DOHH2 (cell line): ENCODE measurements around the gene SLC2A9.

ENCODE experiments used
- H3F3A ChIP-seq: fragments of 200-600 bp; sonication (generic), shearing (Covaris generic); 2 replicates; pipeline ENCODE4 v1.6.0; 2016; ENCODE audit warnings: antibody characterized with exemption, mild to moderate bottlenecking; ENCODE audit not compliant: control insufficient read depth, insufficient read depth
- H3K27ac ChIP-seq: fragments of 200-600 bp; sonication (generic); 2 replicates; pipeline ENCODE4 v1.5.1; 2014; ENCODE audit warnings: low read depth, mild to moderate bottlenecking, low read length, moderate library complexity
- H3K27me3 ChIP-seq: fragments of 200-600 bp; sonication (generic); 2 replicates; pipeline ENCODE4 v1.6.1; 2014; ENCODE audit warnings: mild to moderate bottlenecking, low read length, mixed read lengths; ENCODE audit not compliant: control insufficient read depth
- H3K36me3 ChIP-seq: fragments of 200-600 bp; sonication (generic); 2 replicates; pipeline ENCODE4 v1.6.1; 2014; ENCODE audit warnings: mild to moderate bottlenecking, low read length, moderate library complexity, mixed read lengths; ENCODE audit not compliant: control insufficient read depth
- H3K4me1 ChIP-seq: fragments of 200-600 bp; sonication (generic); 2 replicates; pipeline ENCODE4 v1.6.1; 2014; ENCODE audit warnings: mild to moderate bottlenecking, low read length, mixed read lengths; ENCODE audit not compliant: control insufficient read depth
- H3K4me2 ChIP-seq: fragments of 200-600 bp; sonication (generic); 2 replicates; pipeline ENCODE4 v1.6.0; 2014; ENCODE audit warnings: mild to moderate bottlenecking, low read length, moderate library complexity
- H3K4me3 ChIP-seq: fragments of 200-600 bp; sonication (generic); 2 replicates; pipeline ENCODE4 v1.5.1; 2014; ENCODE audit warnings: mild to moderate bottlenecking, low read length, mixed read lengths
- H3K79me2 ChIP-seq: fragments of 200-600 bp; sonication (generic); 2 replicates; pipeline ENCODE4 v1.6.1; 2014; ENCODE audit warnings: mild to moderate bottlenecking, low read length, mixed read lengths; ENCODE audit not compliant: control insufficient read depth
- H3K9me2 ChIP-seq: fragments of 200-600 bp; sonication (generic); replicated peaks from 2 replicates; pipeline ENCODE4 v1.6.1; 2014; ENCODE audit warnings: mild to moderate bottlenecking, low read length, mixed read lengths; ENCODE audit not compliant: control insufficient read depth
- H3K9me3 ChIP-seq: fragments of 200-600 bp; sonication (generic); 2 replicates; pipeline ENCODE4 v1.6.1; 2014; ENCODE audit warnings: antibody characterized with exemption, low read length, mixed read lengths; ENCODE audit not compliant: control insufficient read depth, insufficient read depth
- H4K20me1 ChIP-seq: fragments of 200-600 bp; sonication (generic); 2 replicates; pipeline ENCODE4 v1.6.0; 2014; ENCODE audit warnings: low read depth, mild to moderate bottlenecking, antibody characterized with exemption, low read length, moderate library complexity; ENCODE audit not compliant: control insufficient read depth, insufficient read depth
- EZH2phosphoT487 ChIP-seq: fragments of 200-600 bp; sonication (generic); IDR thresholded peaks from 2 replicates; pipeline ENCODE4 v1.6.1; 2017; ENCODE audit warnings: borderline replicate concordance, mild to moderate bottlenecking, antibody characterized with exemption, low read length, moderate library complexity, mixed read lengths
- TF ChIP-seq, protein P1 (sequence below): fragments of 200-600 bp; sonication (generic); IDR thresholded peaks from one replicate; pipeline ENCODE4 v1.5.1; 2014; ENCODE audit warnings: antibody characterized with exemption, mild to moderate bottlenecking, low read depth, low read length; ENCODE audit not compliant: poor library complexity, severe bottlenecking

SLC2A9 gene

DNA sequence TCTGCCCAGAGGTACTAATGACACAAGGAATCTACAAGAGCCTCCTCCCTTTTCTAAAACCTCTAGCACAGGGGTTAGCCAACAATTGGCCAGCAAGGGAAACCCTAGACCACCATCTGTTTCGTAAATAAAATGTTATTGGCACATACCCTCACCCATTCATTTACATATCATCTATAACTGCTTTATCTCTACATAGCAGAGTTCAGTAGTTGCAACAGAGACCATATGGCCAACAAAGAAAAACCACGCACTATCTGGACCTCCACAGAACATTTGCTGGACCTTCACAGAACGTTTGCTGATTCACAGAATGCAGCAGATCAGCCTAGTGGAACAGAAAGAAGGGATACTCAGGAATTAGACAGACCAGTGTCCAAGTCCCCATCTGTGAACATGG is 9.4 kb downstream of the SLC2A9 start:
- no peaks in the 10 kb centered on the region for H3K79me2 ChIP-seq
- peaks cover 8% of the 10 kb centered on the region for H3K4me1 ChIP-seq
- H3K9me2 ChIP-seq = no peaks in the 10 kb centered on the region
- H4K20me1 ChIP-seq = no peaks in the 10 kb centered on the region
- H3K27me3 ChIP-seq = no peaks in the 10 kb centered on the region; the same call in 1 of the 2 replicates
- no peaks in the 10 kb centered on the region for H3K9me3 ChIP-seq
- TF ChIP-seq, protein P1, sequence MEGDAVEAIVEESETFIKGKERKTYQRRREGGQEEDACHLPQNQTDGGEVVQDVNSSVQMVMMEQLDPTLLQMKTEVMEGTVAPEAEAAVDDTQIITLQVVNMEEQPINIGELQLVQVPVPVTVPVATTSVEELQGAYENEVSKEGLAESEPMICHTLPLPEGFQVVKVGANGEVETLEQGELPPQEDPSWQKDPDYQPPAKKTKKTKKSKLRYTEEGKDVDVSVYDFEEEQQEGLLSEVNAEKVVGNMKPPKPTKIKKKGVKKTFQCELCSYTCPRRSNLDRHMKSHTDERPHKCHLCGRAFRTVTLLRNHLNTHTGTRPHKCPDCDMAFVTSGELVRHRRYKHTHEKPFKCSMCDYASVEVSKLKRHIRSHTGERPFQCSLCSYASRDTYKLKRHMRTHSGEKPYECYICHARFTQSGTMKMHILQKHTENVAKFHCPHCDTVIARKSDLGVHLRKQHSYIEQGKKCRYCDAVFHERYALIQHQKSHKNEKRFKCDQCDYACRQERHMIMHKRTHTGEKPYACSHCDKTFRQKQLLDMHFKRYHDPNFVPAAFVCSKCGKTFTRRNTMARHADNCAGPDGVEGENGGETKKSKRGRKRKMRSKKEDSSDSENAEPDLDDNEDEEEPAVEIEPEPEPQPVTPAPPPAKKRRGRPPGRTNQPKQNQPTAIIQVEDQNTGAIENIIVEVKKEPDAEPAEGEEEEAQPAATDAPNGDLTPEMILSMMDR = no peak
- no peak for TF ChIP-seq EZH2phosphoT487
- H3K36me3 ChIP-seq = no peaks in the 10 kb centered on the region
- H3K4me3 ChIP-seq = no peak overlapping the region
- H3K4me2 ChIP-seq = no peak overlapping the region
- no peak overlapping the region for H3K27ac ChIP-seq
- H3F3A ChIP-seq = no peaks in the 10 kb centered on the region

DNA sequence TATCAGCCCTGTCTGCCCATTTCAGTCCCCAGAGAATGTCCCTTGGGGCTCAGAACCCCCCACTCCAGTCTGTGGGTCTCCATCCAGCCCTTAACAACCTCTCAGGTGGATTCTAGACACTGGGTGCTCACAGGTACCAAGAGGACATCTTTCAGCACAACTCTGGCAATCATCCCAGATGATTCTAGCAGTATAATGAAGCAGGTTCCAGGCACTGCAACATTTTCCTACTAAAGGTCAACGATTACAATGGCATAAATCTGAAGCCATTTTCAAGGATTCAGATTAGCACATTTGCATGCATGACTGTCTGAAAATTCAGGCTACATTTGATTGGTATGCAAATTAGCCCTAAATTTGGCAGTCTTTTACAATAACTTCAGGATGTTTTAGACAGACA is 10.0 kb downstream of the SLC2A9 start:
- H4K20me1 ChIP-seq = no peaks in the 10 kb centered on the region
- H3K4me1 ChIP-seq = peaks cover 9% of the 10 kb centered on the region
- H3F3A ChIP-seq = no peaks in the 10 kb centered on the region
- H3K9me3 ChIP-seq = no peaks in the 10 kb centered on the region
- no peak overlapping the region for H3K4me2 ChIP-seq
- H3K4me3 ChIP-seq = no peak overlapping the region
- H3K27me3 ChIP-seq = no peaks in the 10 kb centered on the region; the same call in 1 of the 2 replicates
- H3K79me2 ChIP-seq = no peaks in the 10 kb centered on the region
- no peaks in the 10 kb centered on the region for H3K9me2 ChIP-seq
- TF ChIP-seq EZH2phosphoT487 = no peak
- TF ChIP-seq, protein P1 = no peak
- no peaks in the 10 kb centered on the region for H3K36me3 ChIP-seq
- no peak overlapping the region for H3K27ac ChIP-seq

DNA sequence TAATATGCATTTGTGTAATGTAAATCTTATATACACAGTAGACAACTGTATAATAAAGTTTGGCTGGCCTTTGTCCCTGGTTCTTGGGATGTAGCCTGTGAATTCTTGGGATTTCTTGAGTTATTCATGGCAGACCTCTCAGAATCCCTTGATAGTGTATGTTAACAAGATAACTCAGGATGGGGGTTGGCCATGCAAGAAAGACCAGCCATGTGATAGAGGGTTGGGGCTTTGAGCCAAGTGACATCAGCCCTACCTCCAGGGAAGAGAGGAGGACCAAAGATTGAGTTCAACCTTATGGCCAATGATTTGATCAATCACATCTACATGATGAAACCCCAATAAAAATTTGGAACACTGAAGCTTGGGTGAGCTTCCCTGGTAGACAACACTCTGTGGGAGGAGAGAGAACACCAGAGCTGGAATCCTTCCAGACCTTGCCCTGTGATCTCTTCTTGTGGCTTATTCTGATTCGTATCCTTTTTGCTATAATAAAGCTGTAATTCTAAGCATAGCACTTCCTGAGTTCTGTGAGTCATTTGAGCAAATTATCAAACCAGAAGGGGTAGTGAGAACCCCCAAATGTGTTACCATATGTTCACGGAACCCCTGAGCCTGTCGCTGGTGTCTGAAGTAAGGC is 11.3 kb downstream of the SLC2A9 start:
- peaks cover 16% of the 10 kb centered on the region for H3K4me1 ChIP-seq
- no peaks in the 10 kb centered on the region for H3K36me3 ChIP-seq
- no peaks in the 10 kb centered on the region for H3K79me2 ChIP-seq
- no peaks in the 10 kb centered on the region for H3K9me3 ChIP-seq
- no peak overlapping the region for H3K4me2 ChIP-seq
- H3K9me2 ChIP-seq = no peaks in the 10 kb centered on the region
- no peak for TF ChIP-seq EZH2phosphoT487
- TF ChIP-seq, protein P1 = no peak
- no peaks in the 10 kb centered on the region for H3F3A ChIP-seq
- H4K20me1 ChIP-seq = no peaks in the 10 kb centered on the region
- H3K4me3 ChIP-seq = no peak overlapping the region
- H3K27me3 ChIP-seq = no peaks in the 10 kb centered on the region; the same call in 1 of the 2 replicates
- no peak overlapping the region for H3K27ac ChIP-seq
